CD4-positive, CD25-positive, alpha-beta regulatory T cell (primary cell): ENCODE data around the gene LCN15. TPM values are rescaled to one million over a fixed set of nuclear protein-coding genes. Genes with fewer than 3 reads are reported as not detected.

Experiments
- ATAC-seq, 2 donors: fragments of 150-1000 bp; cut with Tn5 transposase; one replicate each; pipeline ENCODE4 v1.10.0; 2021; ENCODE audit warnings: low read depth in 2 of 2, moderate number of reproducible peaks in 2 of 2, moderate library complexity in 1 of 2
- DNase-seq, 3 donors: peaks; one replicate each; pipeline versions ENCODE4 v3.0.0 to v3.0.0-alpha.2; 2012 to 2022; ENCODE audit warnings: mixed read lengths in 1 of 3
- H3K27ac ChIP-seq: one replicate; pipeline ENCODE4 v1.7.0; 2013; ENCODE audit warnings: mild to moderate bottlenecking, low read length; ENCODE audit not compliant: insufficient read depth, poor library complexity, severe bottlenecking
- H3K27me3 ChIP-seq: one replicate; pipeline ENCODE4 v1.7.0; 2013; ENCODE audit warnings: low read length; ENCODE audit not compliant: control insufficient read depth, insufficient read depth
- H3K36me3 ChIP-seq: one replicate; pipeline ENCODE4 v1.7.0; 2013; ENCODE audit warnings: mild to moderate bottlenecking, low read length, moderate library complexity; ENCODE audit not compliant: control insufficient read depth, insufficient read depth
- H3K4me1 ChIP-seq: 2 replicates; pipeline ENCODE4 v1.7.0; 2013; ENCODE audit warnings: mild to moderate bottlenecking, low read length; ENCODE audit not compliant: insufficient read depth, control insufficient read depth, poor library complexity, severe bottlenecking
- H3K4me3 ChIP-seq: one replicate; pipeline ENCODE4 v1.7.0; 2013; ENCODE audit warnings: low read depth, mild to moderate bottlenecking, low read length, moderate library complexity
- H3K9me3 ChIP-seq, 2 experiments: 1 replicate in 1 of 2; 2 replicates in 1 of 2; pipeline ENCODE4 v1.7.0; 2013; ENCODE audit warnings: low read length in 2 of 2, mild to moderate bottlenecking in 1 of 2, moderate library complexity in 1 of 2; ENCODE audit not compliant: control insufficient read depth in 2 of 2
- H3K27ac Mint-ChIP-seq, 3 donors: one replicate each; pipeline ENCODE4 v1.8.0; 2020 to 2022; ENCODE audit warnings: mild to moderate bottlenecking in 3 of 3, mixed read lengths in 3 of 3, moderate library complexity in 2 of 3
- H3K27me3 Mint-ChIP-seq: one replicate; pipeline ENCODE4 v1.8.0; 2022; ENCODE audit warnings: mild to moderate bottlenecking, mixed read lengths
- H3K36me3 Mint-ChIP-seq: one replicate; pipeline ENCODE4 v1.8.0; 2020; ENCODE audit warnings: mixed read lengths
- H3K4me1 Mint-ChIP-seq, 4 donors: one replicate each; pipeline ENCODE4 v1.8.0; 2020 to 2022; ENCODE audit warnings: mixed read lengths in 4 of 4, mild to moderate bottlenecking in 1 of 4
- H3K4me3 Mint-ChIP-seq, 4 donors: one replicate each; pipeline ENCODE4 v1.8.0; 2020 to 2022; ENCODE audit warnings: mild to moderate bottlenecking in 4 of 4, mixed read lengths in 4 of 4, moderate library complexity in 3 of 4
- H3K9me3 Mint-ChIP-seq, 7 donors: one replicate each; pipeline ENCODE4 v1.8.0; 2020 to 2022; ENCODE audit warnings: mixed read lengths in 7 of 7, mild to moderate bottlenecking in 3 of 7, moderate library complexity in 2 of 7
- polyA plus RNA-seq, 4 donors: library from polyadenylated mRNA; unstranded; fragments of 300-500 nt; fragmentation: Illumina TruSeq; gene quantifications; one replicate each; pipeline ENCODE4 v1.2.3, GENCODE V29; 2021
- total RNA-seq: library from RNA; stranded (reverse); gene quantifications from one replicate; pipeline ENCODE4 v1.2.3, GENCODE V29; 2022

The LCN15 gene
- total and polyA plus RNA-seq, 5 donors from 2014 or later: not detected

GRCh38 chr9:136719195-136719880 lies 45.0 kb downstream of the LCN15 start:
- H3K36me3 Mint-ChIP-seq: peaks cover 11% of the 10 kb centered on the region
- Histone ChIP-seq H3K4me1 (no peaks in the 10 kb centered on the region), H3K4me3 (no peak overlapping the region), H3K36me3 (peaks cover 18% of the 10 kb centered on the region), H3K27me3 (no peaks in the 10 kb centered on the region), H3K9me3 (no peaks in the 10 kb centered on the region), H3K27ac (no peak overlapping the region)
- no peaks in the 10 kb centered on the region for H3K9me3 Mint-ChIP-seq
- DNase-seq (no peak), ATAC-seq (peak in 1 of 2 donors; percentile 13)
- peaks cover 0 to 13% (median 2%) of the 10 kb centered on the region in 4 donors for H3K4me1 Mint-ChIP-seq
- H3K27me3 Mint-ChIP-seq: peaks cover 6% of the 10 kb centered on the region
- no peak overlapping the region for H3K27ac Mint-ChIP-seq
- no peak overlapping the region for H3K4me3 Mint-ChIP-seq

- H3K4me3 Mint-ChIP-seq: no peak overlapping the region
These were observed 45.7 kb downstream of the LCN15 start for GRCh38 chr9:136718345-136719194.

DNA sequence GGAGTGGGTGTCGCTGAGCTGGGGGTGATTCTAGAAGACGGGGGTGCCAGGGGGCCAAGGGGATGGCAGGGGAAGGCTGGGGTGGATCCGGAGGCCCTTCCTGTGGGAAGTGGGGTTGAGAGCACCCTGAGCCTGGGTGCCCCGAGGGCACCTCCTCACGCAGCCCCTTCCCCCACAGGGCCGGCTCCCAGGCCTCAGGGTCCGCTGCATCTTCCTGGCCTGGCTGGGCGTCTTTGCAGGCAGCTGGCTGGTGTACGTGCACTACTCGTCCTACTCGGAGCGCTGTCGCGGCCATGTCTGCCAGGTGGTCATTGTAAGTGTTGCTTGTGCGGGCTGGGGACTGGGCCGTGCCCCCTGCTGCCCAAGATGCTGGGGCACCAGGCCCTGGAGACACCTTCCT lies 46.9 kb downstream of the LCN15 start:
- Mint-ChIP-seq H3K4me1 (peaks cover 0 to 6% (median 1%) of the 10 kb centered on the region in 4 donors), H3K9me3 (no peaks in the 10 kb centered on the region), H3K27me3 (peaks cover 6% of the 10 kb centered on the region), H3K36me3 (peaks cover 3% of the 10 kb centered on the region), H3K27ac (no peak overlapping the region), H3K4me3 (no peak overlapping the region)
- ATAC-seq (no peak), DNase-seq (no peak)
- no peak overlapping the region for H3K27ac ChIP-seq
- H3K36me3 ChIP-seq: peaks cover 2% of the 10 kb centered on the region
- H3K4me1 ChIP-seq: peaks cover 3% of the 10 kb centered on the region
- no peak overlapping the region for H3K4me3 ChIP-seq
- H3K27me3 ChIP-seq: no peaks in the 10 kb centered on the region
- no peaks in the 10 kb centered on the region for H3K9me3 ChIP-seq

More at GRCh38 chr9:136718345-136719194, 45.7 kb downstream of the LCN15 start:
- Mint-ChIP-seq H3K27ac (no peak overlapping the region), H3K27me3 (peaks cover 6% of the 10 kb centered on the region), H3K36me3 (peaks cover 3% of the 10 kb centered on the region), H3K9me3 (no peaks in the 10 kb centered on the region), H3K4me1 (peaks cover 0 to 7% (median 1%) of the 10 kb centered on the region in 4 donors)
- no peak for ATAC-seq
- peaks cover 11% of the 10 kb centered on the region for H3K36me3 ChIP-seq
- no peaks in the 10 kb centered on the region for H3K27me3 ChIP-seq
- H3K9me3 ChIP-seq: no peaks in the 10 kb centered on the region
- no peak overlapping the region for H3K27ac ChIP-seq
- no peak for DNase-seq
- H3K4me3 ChIP-seq: no peak overlapping the region
- no peaks in the 10 kb centered on the region for H3K4me1 ChIP-seq

- Histone ChIP-seq H3K4me1 (peaks cover 9% of the 10 kb centered on the region), H3K27me3 (no peaks in the 10 kb centered on the region), H3K9me3 (no peaks in the 10 kb centered on the region), H3K27ac (no peak overlapping the region), H3K4me3 (no peak overlapping the region), H3K36me3 (no peaks in the 10 kb centered on the region)
- H3K4me1 Mint-ChIP-seq: peaks cover 0 to 10% (median 0%) of the 10 kb centered on the region in 4 donors
- no peaks in the 10 kb centered on the region for H3K36me3 Mint-ChIP-seq
- ATAC-seq (no peak), DNase-seq (no peak)
- H3K9me3 Mint-ChIP-seq: no peaks in the 10 kb centered on the region
- peaks cover 24% of the 10 kb centered on the region for H3K27me3 Mint-ChIP-seq
- no peak overlapping the region for H3K4me3 Mint-ChIP-seq
- no peak overlapping the region for H3K27ac Mint-ChIP-seq
These were observed 49.4 kb downstream of the LCN15 start for GRCh38 chr9:136714893-136715274.

DNA sequence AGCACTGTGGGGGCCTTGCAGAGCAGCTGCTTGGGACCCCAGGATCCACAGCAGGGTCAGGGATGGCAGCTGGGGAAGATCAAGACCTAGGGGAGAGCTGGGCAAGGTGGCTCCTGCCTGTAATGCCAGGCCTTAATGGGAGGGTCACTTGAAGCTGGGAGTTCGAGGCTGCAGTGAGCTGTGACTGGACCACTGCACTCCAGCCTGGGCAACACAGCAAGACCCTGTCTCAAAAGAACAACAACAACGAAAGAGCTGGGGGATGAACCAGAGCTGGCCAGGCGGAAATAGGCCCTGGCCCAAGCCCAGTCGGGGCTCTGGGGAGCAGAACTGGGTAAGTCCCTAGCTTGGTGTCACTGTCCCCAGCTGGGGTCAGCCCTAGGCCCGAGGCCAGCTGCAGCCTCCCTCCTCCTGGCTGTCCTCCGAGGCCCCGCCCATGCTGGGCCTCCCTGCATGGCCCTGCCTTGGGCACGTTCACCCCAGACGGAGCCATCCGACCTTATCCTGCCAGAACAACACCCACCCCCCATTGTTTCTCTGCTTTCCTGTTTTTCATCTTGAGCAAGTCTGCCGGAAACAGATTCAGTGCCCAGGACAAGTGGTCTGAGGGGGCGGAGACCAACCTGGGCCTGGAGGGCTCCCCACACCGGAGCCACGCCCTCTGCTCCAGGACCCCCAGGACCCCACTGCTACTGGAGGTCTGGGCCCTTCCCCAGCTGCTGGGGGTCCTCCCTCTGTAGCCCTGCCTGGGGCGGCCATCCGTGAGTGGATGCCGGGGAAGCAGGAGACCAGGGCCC lies 50.0 kb downstream of the LCN15 start:
- no peaks in the 10 kb centered on the region for H3K36me3 ChIP-seq
- no peaks in the 10 kb centered on the region for H3K27me3 ChIP-seq
- H3K4me3 ChIP-seq: no peak overlapping the region
- DNase-seq (no peak), ATAC-seq (no peak)
- no peak overlapping the region for H3K27ac ChIP-seq
- Mint-ChIP-seq H3K27ac (no peak overlapping the region), H3K4me1 (peaks cover 0 to 10% (median 0%) of the 10 kb centered on the region in 4 donors), H3K9me3 (no peaks in the 10 kb centered on the region), H3K4me3 (no peak overlapping the region), H3K27me3 (peaks cover 26% of the 10 kb centered on the region), H3K36me3 (no peaks in the 10 kb centered on the region)
- peaks cover 9% of the 10 kb centered on the region for H3K4me1 ChIP-seq
- no peaks in the 10 kb centered on the region for H3K9me3 ChIP-seq

DNA sequence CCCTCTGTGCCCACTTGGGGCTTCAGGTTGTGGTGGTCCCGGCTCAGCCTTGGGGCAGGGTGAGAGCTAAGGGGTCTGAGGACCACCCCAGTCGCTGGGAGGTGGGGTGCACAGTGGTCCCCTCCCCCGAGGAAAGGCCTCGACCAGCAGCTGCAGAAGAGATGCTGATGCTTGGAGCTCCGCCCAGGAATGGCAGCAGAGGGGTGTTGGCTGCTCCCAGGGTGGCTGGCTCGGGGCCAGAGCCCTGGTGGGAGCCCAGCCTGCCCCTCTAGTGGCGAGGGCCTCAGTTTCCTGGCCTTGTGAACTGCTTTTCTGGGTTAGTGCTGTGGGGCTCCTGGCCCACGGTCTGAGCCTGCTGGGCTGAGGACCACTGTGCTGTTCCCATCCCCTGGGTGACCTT lies 50.8 kb downstream of the LCN15 start:
- no peak overlapping the region for H3K4me3 Mint-ChIP-seq
- H3K4me3 ChIP-seq: no peak overlapping the region

DNA sequence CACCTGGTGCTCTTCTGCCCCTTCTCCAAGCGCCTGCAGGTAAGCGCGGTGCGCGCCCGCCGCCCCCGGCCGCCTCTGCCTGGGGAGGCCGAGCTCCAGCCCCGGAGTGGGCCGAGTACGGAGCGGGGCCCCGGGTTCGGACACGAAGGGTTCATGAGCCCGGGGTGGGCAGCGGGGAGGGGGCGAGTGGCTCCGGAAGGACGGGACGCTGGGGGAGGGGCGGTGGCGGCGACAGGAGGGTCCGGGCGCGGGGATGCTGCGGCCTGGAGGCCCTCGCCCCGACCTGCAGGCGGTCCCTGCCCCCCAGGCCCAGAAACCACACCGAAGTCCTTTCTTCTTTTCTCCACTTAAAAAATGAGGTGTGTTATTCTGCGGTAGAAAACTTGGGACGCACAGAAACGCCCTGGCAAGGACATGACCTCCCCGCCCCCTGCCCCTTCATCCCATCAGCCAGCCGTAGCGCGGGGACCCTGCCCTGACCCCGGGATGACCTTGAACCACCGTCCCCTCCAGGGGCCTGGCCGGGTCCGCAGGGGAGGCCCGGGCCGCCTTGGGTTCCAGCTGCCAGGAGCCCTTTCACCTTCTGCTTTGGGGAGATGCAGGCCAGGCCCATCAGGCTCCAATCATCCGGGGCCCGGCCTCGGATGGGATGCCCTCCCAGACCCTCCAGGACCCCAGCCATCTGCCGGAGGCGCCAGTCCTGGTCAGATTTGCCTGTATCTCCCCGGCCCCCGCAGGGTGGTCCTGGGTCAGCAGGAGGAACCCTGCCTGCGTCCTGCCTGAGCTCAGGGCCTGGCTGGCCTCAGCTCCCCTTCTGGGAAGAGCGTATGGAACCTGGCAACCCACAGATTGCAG lies 51.4 kb downstream of the LCN15 start:
- Histone ChIP-seq H3K36me3 (no peaks in the 10 kb centered on the region), H3K4me3 (no peak overlapping the region), H3K9me3 (no peaks in the 10 kb centered on the region), H3K27me3 (no peaks in the 10 kb centered on the region), H3K27ac (no peak overlapping the region), H3K4me1 (peaks cover 9% of the 10 kb centered on the region)
- Mint-ChIP-seq H3K36me3 (no peaks in the 10 kb centered on the region), H3K4me1 (peaks cover 0 to 7% (median 0%) of the 10 kb centered on the region in 4 donors), H3K27ac (no peak overlapping the region), H3K4me3 (no peak overlapping the region), H3K9me3 (no peaks in the 10 kb centered on the region), H3K27me3 (peaks cover 30% of the 10 kb centered on the region)
- no peak for ATAC-seq
- DNase-seq: no peak

More for the DNA sequence above, 50.8 kb downstream of the LCN15 start:
- Mint-ChIP-seq H3K4me1 (peaks cover 0 to 9% (median 0%) of the 10 kb centered on the region in 4 donors), H3K27me3 (peaks cover 30% of the 10 kb centered on the region), H3K27ac (no peak overlapping the region), H3K36me3 (no peaks in the 10 kb centered on the region), H3K9me3 (no peaks in the 10 kb centered on the region)
- H3K9me3 ChIP-seq: no peaks in the 10 kb centered on the region
- peaks cover 9% of the 10 kb centered on the region for H3K4me1 ChIP-seq
- H3K36me3 ChIP-seq: no peaks in the 10 kb centered on the region
- no peaks in the 10 kb centered on the region for H3K27me3 ChIP-seq
- H3K27ac ChIP-seq: no peak overlapping the region
- ATAC-seq: no peak
- DNase-seq: no peak
